Upper lobe of left lung (tissue), 4 donors: ENCODE measurements around the gene PRDM2.

Experiments
- POLR2A ChIP-seq, 4 donors: fragments of 450-650 bp; IDR thresholded peaks; one replicate each; pipeline ENCODE4 v1.5.1; 2016 to 2017; ENCODE audit warnings: antibody characterized with exemption in 4 of 4, mild to moderate bottlenecking in 2 of 4
- POLR2AphosphoS5 ChIP-seq, 2 donors: sonication (generic); formaldehyde crosslinking; IDR thresholded peaks; one replicate each; pipeline ENCODE4 v1.5.1; 2017; ENCODE audit warnings: antibody characterized with exemption in 2 of 2
- TF ChIP-seq, protein P1 (sequence below), 6 experiments: fragments of 450-650 bp in 4 of 6; fragments of 200-600 bp in 2 of 6; sonication (generic) in 2 of 6; IDR thresholded peaks; one replicate each; pipeline ENCODE4 v1.5.1; 2016 to 2019; ENCODE audit warnings: antibody characterized with exemption in 6 of 6

DNA sequence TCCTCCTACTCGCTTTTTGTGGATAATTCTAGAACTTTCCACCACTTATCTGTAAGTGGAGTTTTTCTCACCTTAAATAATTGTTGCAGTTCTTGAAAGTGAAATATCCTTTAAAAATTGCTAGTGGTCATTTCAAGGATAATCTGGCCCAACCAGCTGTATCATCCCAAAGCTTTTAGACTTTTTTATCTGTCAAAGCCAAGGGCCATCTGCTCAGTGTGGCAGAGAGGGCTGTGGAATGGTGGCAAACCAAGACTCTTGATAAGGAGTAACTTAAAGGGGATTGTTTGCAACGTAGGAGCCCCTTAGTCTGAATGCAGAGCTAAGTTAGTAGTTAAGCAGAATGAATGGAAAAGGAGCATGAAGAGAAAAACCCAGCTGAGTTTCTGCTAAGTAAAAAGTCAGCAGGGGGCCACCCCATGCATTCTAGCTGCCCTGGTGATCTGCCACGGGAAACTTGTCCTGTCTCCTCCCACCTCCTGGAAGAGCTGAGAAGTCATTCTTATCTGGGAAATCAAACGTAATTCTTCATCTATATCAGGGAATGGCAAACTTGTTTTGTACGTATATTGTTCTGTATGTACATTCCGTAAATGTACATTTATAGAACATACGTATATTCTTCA is 169.3 kb downstream of the PRDM2 start:
- TF ChIP-seq POLR2AphosphoS5 (IDR thresholded peaks at IDR 0.05) = no peak
- TF ChIP-seq, protein P1, sequence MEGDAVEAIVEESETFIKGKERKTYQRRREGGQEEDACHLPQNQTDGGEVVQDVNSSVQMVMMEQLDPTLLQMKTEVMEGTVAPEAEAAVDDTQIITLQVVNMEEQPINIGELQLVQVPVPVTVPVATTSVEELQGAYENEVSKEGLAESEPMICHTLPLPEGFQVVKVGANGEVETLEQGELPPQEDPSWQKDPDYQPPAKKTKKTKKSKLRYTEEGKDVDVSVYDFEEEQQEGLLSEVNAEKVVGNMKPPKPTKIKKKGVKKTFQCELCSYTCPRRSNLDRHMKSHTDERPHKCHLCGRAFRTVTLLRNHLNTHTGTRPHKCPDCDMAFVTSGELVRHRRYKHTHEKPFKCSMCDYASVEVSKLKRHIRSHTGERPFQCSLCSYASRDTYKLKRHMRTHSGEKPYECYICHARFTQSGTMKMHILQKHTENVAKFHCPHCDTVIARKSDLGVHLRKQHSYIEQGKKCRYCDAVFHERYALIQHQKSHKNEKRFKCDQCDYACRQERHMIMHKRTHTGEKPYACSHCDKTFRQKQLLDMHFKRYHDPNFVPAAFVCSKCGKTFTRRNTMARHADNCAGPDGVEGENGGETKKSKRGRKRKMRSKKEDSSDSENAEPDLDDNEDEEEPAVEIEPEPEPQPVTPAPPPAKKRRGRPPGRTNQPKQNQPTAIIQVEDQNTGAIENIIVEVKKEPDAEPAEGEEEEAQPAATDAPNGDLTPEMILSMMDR (IDR thresholded peaks at IDR 0.05) = no peak
- TF ChIP-seq POLR2A (IDR thresholded peaks at IDR 0.05) = no peak
